Ishikawa (cell line): ENCODE results near the gene GRHPR.

ENCODE experiments used
- EGR1 ChIP-seq: IDR thresholded peaks from 2 replicates; pipeline ENCODE4 v1.6.1; 2012
- EP300 ChIP-seq: IDR thresholded peaks from 2 replicates; pipeline ENCODE4 v1.6.1; 2012; ENCODE audit warnings: borderline replicate concordance
- FOXM1 ChIP-seq: IDR thresholded peaks from 2 replicates; pipeline ENCODE4 v1.6.1; 2012; ENCODE audit warnings: low read depth, borderline replicate concordance
- MAX ChIP-seq: IDR thresholded peaks from 2 replicates; pipeline ENCODE4 v1.6.1; 2012
- NFIC ChIP-seq: IDR thresholded peaks from 2 replicates; pipeline ENCODE4 v1.6.1; 2012
- RAD21 ChIP-seq: IDR thresholded peaks from 2 replicates; pipeline ENCODE4 v1.6.1; 2012; ENCODE audit warnings: low read depth
- REST ChIP-seq: IDR thresholded peaks from 2 replicates; pipeline ENCODE4 v1.6.1; 2012; ENCODE audit warnings: low read depth, mild to moderate bottlenecking
- TCF12 ChIP-seq: IDR thresholded peaks from 2 replicates; pipeline ENCODE4 v1.6.1; 2012; ENCODE audit warnings: low read depth
- TEAD4 ChIP-seq: IDR thresholded peaks from 2 replicates; pipeline ENCODE4 v1.6.1; 2012
- YY1 ChIP-seq: IDR thresholded peaks from 2 replicates; pipeline ENCODE4 v1.6.1; 2012; ENCODE audit warnings: low read depth
- ZBTB7A ChIP-seq: IDR thresholded peaks from 2 replicates; pipeline ENCODE4 v1.6.1; 2012; ENCODE audit warnings: low read depth

- TF ChIP-seq FOXM1: no peak
- 0 out of 2 replicates have a peak, but pooled peaks have one; percentile 31 for TF ChIP-seq EP300
- no peak for TF ChIP-seq EGR1
- peak; percentile 72; the same call in 1 of the 2 replicates for TF ChIP-seq YY1
- no peak for TF ChIP-seq REST
- no peak for TF ChIP-seq ZBTB7A
- TF ChIP-seq RAD21: no peak
- TF ChIP-seq MAX: peak; percentile 90
- no peak for TF ChIP-seq NFIC
- TF ChIP-seq TEAD4: no peak
- no peak; the same call in 1 of the 2 replicates for TF ChIP-seq TCF12
Observed at GRCh38 chr9:37464426-37465248, 42.1 kb downstream of the GRHPR start.
